Stimulated activated CD8-positive, alpha-beta memory T cell treated with anti-CD3 and anti-CD28 coated beads, Interleukin-12 subunit alpha, Interleukin-12 subunit beta, amount 100 ng/mL, for 4 hours (primary cell): ENCODE results near the gene SYNDIG1.

ENCODE experiments used
- DNase-seq: peaks from one replicate; pipeline ENCODE4 v3.0.0-alpha.2; 2020; ENCODE audit warnings: low read depth

SYNDIG1 gene

GRCh38 chr20:24473435-24474223 is 4.2 kb downstream of the SYNDIG1 start:
- no peak for DNase-seq

DNA sequence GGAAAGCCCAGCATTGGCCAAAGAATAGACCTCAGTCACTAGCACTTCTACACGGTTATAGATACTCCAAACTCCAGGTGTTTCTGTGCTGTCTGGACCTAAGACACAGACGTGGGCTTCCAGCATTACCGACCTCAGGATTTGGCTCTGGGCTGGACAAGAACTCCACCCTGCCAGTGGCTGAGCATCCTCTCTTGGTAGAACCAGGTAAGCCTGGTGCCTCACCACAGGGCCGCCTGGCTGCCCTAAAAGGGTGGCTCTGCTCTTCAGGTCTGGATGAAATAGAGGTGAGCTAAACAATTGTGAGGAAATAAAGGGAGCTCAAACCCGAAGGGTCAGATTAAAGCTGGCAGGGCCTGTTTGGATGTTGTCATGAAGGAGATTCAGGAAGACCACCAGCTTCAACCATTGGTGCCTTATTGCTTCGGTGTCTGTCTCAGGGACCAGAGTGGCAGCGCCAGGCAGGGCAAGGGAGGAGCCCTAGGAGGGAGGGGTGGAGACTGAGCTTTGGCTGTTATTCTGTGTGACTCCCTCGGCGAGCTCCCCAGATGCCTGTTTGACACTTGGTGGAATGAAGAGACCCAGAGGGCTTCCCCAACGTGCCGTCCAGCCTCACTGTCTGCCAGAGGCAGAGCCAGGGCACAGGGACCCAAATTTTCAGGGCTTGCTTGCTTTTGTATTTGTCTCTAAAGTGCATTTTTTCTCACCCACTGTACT is 8.6 kb downstream of the SYNDIG1 start:
- no peak for DNase-seq

GRCh38 chr20:24478584-24478983 is 9.2 kb downstream of the SYNDIG1 start:
- DNase-seq = no peak

GRCh38 chr20:24479106-24479505 is 9.7 kb downstream of the SYNDIG1 start:
- DNase-seq = no peak

GRCh38 chr20:24479595-24479994 is 10.2 kb downstream of the SYNDIG1 start:
- no peak for DNase-seq

- no peak for DNase-seq
Measured at GRCh38 chr20:24480509-24480908, 11.1 kb downstream of the SYNDIG1 start.

DNA sequence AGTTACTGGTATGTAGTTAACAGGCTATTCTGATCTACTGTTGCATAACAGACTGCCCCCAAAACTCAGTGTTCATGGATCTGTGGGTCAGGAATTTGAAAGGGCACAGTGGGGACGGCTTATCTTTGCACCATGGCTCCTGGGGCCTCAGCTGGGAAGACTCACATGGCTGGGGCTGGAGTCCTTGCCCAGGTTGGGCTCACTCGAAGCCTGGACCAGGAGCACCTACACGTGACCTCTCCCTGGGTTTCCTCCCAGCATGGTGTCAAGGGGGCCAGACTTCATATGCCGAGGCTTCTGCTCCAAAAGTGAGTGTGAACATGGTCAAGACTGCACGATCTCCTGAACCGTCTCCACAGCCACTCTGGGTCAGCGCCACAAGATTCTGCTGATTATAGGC is 11.7 kb downstream of the SYNDIG1 start:
- no peak for DNase-seq

GRCh38 chr20:24483435-24484080 is 14.1 kb downstream of the SYNDIG1 start:
- DNase-seq = no peak

GRCh38 chr20:24484081-24484450 is 14.6 kb downstream of the SYNDIG1 start:
- DNase-seq = no peak

- no peak for DNase-seq
Measured at GRCh38 chr20:24485981-24486380, 16.6 kb downstream of the SYNDIG1 start.

GRCh38 chr20:24487240-24487639 is 17.8 kb downstream of the SYNDIG1 start:
- no peak for DNase-seq

GRCh38 chr20:24487648-24488047 is 18.2 kb downstream of the SYNDIG1 start:
- DNase-seq = no peak

GRCh38 chr20:24488064-24488799 is 18.8 kb downstream of the SYNDIG1 start:
- no peak for DNase-seq

DNA sequence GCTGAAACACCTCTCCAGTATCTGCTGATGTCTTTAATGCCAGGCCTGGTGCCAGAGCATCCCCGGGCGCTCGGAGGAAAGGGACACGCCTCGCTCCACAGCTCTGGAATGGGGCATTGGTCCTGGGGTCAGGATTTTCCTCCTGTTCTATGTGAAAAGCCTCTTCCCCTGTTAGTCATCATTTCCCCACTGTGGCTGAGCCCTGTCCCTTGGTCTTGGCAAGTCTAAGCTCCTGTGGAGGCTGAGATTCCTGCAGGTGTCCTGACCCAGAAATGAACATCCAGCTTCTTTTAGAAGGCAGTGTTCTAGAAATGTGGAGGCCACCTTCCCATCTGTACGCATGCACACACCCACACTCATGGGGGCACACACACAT is 19.4 kb downstream of the SYNDIG1 start:
- DNase-seq = no peak

GRCh38 chr20:24489193-24489592 is 19.8 kb downstream of the SYNDIG1 start:
- DNase-seq = no peak

DNA sequence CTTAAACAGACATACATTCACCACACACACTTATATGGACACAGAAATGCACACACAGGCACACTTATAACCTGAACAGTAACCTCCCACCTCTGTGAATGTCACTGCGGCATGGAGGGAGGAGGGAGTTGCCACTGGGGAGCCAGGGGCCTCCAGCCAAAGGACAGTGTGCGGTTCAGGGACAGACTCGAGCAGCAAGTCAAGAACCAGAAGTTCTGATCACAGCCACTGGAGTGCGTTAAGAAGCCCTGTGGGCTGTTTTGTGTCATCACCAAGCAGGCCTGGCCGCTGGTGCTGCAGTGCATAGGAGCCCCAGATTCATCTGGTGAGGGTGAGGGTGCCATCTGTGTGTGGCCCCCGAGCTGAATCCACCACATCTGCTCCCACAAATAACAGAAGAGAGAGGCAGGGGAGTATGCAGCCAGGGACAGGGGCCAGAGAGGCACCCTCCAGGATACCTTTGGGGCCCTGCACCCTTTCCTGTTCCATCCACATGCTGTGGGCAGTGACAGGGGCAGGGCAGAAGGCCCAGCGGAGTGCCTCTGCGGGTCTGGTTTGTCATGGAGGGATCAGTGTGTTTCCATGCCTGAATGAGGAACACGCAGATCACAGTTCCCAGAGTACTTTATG is 20.3 kb downstream of the SYNDIG1 start:
- no peak for DNase-seq

DNA sequence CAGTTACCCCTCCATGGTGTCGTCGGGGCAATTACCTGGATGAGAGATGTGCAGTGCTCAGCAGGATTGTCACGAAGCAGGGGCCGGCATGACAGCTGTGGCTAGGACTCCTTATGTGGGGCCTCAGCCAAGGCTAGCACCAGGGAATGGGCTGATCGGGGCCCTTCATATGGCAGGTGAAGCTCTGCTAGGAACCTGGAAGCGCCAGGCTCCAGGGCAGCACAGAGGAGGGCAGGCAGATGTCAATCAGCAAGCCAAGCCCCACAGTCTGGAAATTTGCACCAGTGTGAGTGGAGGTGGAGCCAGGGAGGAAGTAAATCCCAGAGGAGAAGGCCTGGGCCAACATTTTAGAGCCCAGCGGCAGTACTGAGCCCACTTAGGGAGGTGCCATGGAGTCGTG is 21.2 kb downstream of the SYNDIG1 start:
- no peak for DNase-seq

- no peak for DNase-seq
Measured at GRCh38 chr20:24491041-24491756, 21.8 kb downstream of the SYNDIG1 start.

- DNase-seq = no peak
Measured at GRCh38 chr20:24492031-24492607, 22.7 kb downstream of the SYNDIG1 start.

- no peak for DNase-seq
Measured at GRCh38 chr20:24492698-24493097, 23.3 kb downstream of the SYNDIG1 start.

- DNase-seq = no peak
Measured at GRCh38 chr20:24493181-24493580, 23.8 kb downstream of the SYNDIG1 start.
